Parathyroid adenoma (tissue), 2 donors: ENCODE results near the gene YLPM1.

ENCODE experiments used
- H2AFZ ChIP-seq: fragments of 300-600 bp; sonication (generic); one replicate; pipeline ENCODE4 v1.7.0; 2017; ENCODE audit warnings: antibody characterized with exemption, mild to moderate bottlenecking
- H3K27ac ChIP-seq: fragments of 300-600 bp; sonication (generic); one replicate; pipeline ENCODE4 v1.7.0; 2017
- H3K27me3 ChIP-seq: fragments of 300-600 bp; sonication (generic); one replicate; pipeline ENCODE4 v1.7.0; 2017; ENCODE audit warnings: low read length; ENCODE audit not compliant: control insufficient read depth, insufficient read depth
- H3K36me3 ChIP-seq: fragments of 300-600 bp; sonication (generic); one replicate; pipeline ENCODE4 v1.7.0; 2017; ENCODE audit warnings: low read length; ENCODE audit not compliant: control insufficient read depth, insufficient read depth
- H3K4me1 ChIP-seq: fragments of 300-600 bp; sonication (generic); one replicate; pipeline ENCODE4 v1.7.0; 2017; ENCODE audit warnings: control low read depth
- H3K4me2 ChIP-seq: fragments of 300-600 bp; sonication (generic); one replicate; pipeline ENCODE4 v1.7.0; 2017; ENCODE audit warnings: low read length
- H3K4me3 ChIP-seq: fragments of 300-600 bp; sonication (generic); one replicate; pipeline ENCODE4 v1.7.0; 2017; ENCODE audit warnings: low read depth, low read length
- H3K79me2 ChIP-seq: fragments of 300-600 bp; sonication (generic); one replicate; pipeline ENCODE4 v1.7.0; 2017; ENCODE audit warnings: control low read depth
- H3K9ac ChIP-seq: fragments of 300-600 bp; sonication (generic); one replicate; pipeline ENCODE4 v1.7.0; 2017; ENCODE audit warnings: mild to moderate bottlenecking
- H3K9me3 ChIP-seq: fragments of 300-600 bp; sonication (generic); one replicate; pipeline ENCODE4 v1.7.0; 2017; ENCODE audit warnings: low read length; ENCODE audit not compliant: control insufficient read depth
- CTCF ChIP-seq: fragments of 300-600 bp; sonication (generic); IDR thresholded peaks from one replicate; pipeline ENCODE4 v1.7.0; 2017; ENCODE audit warnings: antibody characterized with exemption, mild to moderate bottlenecking
- donor health status: primary hyperparathyroidism.

The YLPM1 gene

DNA sequence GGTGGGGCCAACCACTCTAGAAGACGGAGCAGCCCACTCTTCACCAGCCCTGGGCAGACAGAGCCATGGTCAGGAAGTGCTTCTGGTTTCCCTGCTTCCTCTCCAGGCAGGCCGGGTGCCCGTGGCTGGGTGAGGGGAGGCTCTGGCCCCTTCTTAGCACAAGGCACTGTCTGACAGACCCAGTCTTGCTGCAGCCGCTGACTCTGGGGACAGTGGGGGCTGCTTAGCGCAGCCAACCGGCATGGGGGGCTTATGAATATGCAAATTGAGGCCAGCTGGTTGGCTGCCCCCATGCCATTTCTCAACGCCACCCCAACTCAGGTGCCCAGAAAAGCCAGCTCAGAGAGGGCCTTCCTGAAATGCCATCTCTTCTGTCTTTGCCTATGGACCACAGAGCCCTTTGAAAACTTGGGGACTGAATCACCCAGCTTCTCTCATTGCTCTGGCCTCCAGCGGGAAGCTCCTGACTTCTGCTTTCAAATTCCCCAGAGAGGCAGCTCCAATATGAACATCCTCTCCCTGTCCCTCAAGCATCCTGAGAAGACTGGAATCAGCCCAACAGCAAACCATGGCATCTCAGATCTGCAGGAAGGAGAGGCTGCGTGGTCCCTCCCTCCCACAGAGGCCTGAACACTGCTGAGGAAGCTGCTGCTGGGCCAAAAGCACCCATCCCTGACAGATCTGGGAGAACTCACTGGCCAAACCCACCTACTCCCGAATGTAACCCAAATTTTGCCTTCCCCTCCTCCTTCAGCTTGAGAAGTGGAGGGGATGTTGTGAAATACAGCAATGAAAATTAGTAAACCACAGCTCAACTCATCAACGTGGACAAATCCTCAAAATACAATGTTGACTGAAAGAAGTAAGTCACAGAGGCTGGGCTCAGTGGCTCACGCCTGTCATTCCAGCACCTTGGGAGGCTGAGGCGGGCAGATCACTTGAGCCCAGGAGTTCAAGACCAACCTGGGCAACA lies 113.1 kb downstream of the YLPM1 start, which contains the start of gene PROX2:
Gene PROX2 (minus strand): TSS at position 205 of the 973 bp plus-strand sequence. CDS start 12,311 bp downstream, outside the sequence.
- H3K27me3 ChIP-seq = no peaks in the 10 kb centered on the region
- no peak within 1 kb of the TSS for H3K27ac ChIP-seq
- H2AFZ ChIP-seq = peak within 1 kb of the TSS; percentile 22
- no peaks in the 10 kb centered on the region for H3K9me3 ChIP-seq
- no peak within 1 kb of the TSS for H3K9ac ChIP-seq
- H3K4me1 ChIP-seq = peaks cover 3% of the 10 kb centered on the region
- H3K4me3 ChIP-seq = no peak within 1 kb of the TSS
- no peaks in the 10 kb centered on the region for H3K36me3 ChIP-seq
- H3K4me2 ChIP-seq = no peak within 1 kb of the TSS
- no peak for TF ChIP-seq CTCF
- H3K79me2 ChIP-seq = no peaks in the 10 kb centered on the region

- Histone ChIP-seq H3K27me3 (no peaks in the 10 kb centered on the region), H3K9me3 (no peaks in the 10 kb centered on the region), H3K27ac (no peak overlapping the region), H3K9ac (no peak overlapping the region), H3K4me2 (no peak overlapping the region), H2AFZ (no peak overlapping the region), H3K79me2 (peaks cover 18% of the 10 kb centered on the region), H3K36me3 (no peaks in the 10 kb centered on the region), H3K4me1 (peaks cover 16% of the 10 kb centered on the region), H3K4me3 (no peak overlapping the region)
- no peak for TF ChIP-seq CTCF
Measured at GRCh38 chr14:74879427-74880182, 116.5 kb downstream of the YLPM1 start.

DNA sequence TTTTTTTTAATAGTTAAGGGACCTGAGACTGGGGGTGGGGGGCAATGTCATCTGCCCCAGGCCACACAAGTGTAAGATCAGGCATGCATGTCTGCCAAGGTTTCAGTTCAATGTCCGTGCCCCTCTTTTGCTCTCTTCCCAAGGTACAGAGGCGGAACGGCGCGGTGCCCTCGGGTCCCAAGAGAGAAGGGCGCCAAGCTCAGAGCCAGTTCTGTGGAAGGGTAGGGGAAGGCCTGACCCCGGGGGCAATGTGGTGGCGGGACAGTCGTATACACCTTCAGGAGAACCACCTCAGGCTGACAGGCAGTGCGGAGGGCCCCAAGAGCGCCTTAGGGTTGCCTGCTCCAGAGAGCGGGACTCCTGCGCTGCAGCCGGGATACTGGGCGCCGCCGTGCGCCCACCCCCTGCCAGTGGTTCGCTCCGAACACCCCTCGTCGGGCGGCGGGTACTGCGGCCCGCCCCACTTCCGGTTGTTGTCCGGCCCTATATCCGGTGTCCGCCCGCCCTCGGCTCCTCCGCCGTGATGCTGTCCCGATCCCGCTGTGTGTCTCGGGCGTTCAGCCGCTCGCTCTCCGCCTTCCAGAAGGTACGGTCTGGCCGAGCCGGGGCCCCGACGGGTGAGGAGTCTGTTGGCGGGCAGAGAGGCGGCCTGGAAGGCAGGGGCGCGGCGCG lies 118.5 kb downstream of the YLPM1 start, which contains the start of gene DLST:
Gene DLST (plus strand): TSS at position 486 of the 672 bp plus-strand sequence. CDS start 38 bp downstream, at position 524.
- no peaks in the 10 kb centered on the region for H3K27me3 ChIP-seq
- no peak for TF ChIP-seq CTCF
- H3K4me1 ChIP-seq = peaks cover 28% of the 10 kb centered on the region
- peak within 1 kb of the TSS; percentile 96 for H3K4me2 ChIP-seq
- peak within 1 kb of the TSS; percentile 79 for H3K27ac ChIP-seq
- no peaks in the 10 kb centered on the region for H3K9me3 ChIP-seq
- H3K79me2 ChIP-seq = peaks cover 30% of the 10 kb centered on the region
- peak within 1 kb of the TSS; percentile 97 for H2AFZ ChIP-seq
- no peaks in the 10 kb centered on the region for H3K36me3 ChIP-seq
- peak within 1 kb of the TSS; percentile 47 for H3K9ac ChIP-seq
- H3K4me3 ChIP-seq = peak within 1 kb of the TSS; percentile 89

DNA sequence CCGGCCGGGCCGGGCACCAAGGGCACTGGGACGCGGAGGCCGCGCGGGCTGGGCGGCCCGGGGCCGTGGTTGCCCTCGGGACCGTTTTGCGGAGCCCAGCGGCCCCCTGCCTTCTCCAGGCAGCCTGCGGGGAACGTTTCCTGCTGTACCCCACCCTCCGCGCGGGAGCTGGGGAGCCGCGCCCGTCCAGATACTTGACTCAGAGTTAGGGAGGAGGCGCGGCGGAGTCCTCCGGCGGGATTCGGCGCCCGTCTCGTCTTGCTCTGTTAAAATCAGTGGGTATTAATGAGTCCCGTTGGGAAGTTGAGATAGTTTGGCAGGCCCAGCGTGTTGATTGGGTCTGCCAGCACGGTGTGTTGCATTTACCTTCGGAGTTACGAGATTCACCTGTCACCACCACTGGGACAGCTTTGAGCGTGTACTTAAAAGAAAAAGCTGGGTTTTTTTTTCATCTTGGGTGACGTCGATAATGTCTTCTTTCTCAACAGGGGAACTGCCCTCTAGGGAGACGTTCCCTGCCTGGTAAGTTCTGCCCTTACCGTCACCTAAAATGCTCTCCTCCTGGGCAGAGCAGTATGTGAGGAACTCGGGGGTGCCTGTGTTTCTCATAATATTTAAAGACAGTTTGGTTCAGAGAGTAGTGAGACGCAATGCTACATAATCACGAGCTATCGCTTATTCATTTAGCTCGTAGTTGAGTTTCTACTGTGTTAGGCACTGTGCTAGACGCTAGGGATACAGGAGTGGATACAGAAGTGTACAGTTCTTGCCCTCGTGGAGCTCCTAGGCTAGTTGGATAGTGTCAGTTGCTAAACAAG lies 119.2 kb downstream of the YLPM1 start:
- Histone ChIP-seq H3K4me3 (peak overlapping the region; percentile 89), H3K36me3 (no peaks in the 10 kb centered on the region), H3K9me3 (no peaks in the 10 kb centered on the region), H3K27me3 (no peaks in the 10 kb centered on the region), H3K27ac (peak overlapping the region; percentile 79), H2AFZ (peak overlapping the region; percentile 97), H3K9ac (peak overlapping the region; percentile 47), H3K4me2 (peak overlapping the region; percentile 96), H3K4me1 (peaks cover 28% of the 10 kb centered on the region), H3K79me2 (peaks cover 30% of the 10 kb centered on the region)
- no peak for TF ChIP-seq CTCF
